Mesendoderm (in vitro differentiated cells): Measurements from ENCODE around the gene FRRS1.

Experiments
- DNase-seq: peaks from one replicate; pipeline ENCODE4 v3.0.0; 2013
- H2AK5ac ChIP-seq: 2 replicates; pipeline ENCODE4 v1.6.1; 2013; ENCODE audit warnings: low read length, inconsistent platforms
- H2BK120ac ChIP-seq: 2 replicates; pipeline ENCODE4 v1.6.1; 2013; ENCODE audit warnings: low read depth, mild to moderate bottlenecking, low read length, moderate library complexity, mixed read lengths
- H2BK15ac ChIP-seq: replicated peaks from 2 replicates; pipeline ENCODE4 v1.6.1; 2013; ENCODE audit warnings: low read depth, mild to moderate bottlenecking, moderate library complexity
- H2BK5ac ChIP-seq: 2 replicates; pipeline ENCODE4 v1.6.1; 2013; ENCODE audit warnings: low read length, inconsistent platforms
- H3K18ac ChIP-seq: 2 replicates; pipeline ENCODE4 v1.6.1; 2013; ENCODE audit warnings: mild to moderate bottlenecking, low read length, mixed read lengths
- H3K23ac ChIP-seq: one replicate; pipeline ENCODE4 v1.6.1; 2013; ENCODE audit warnings: low read length
- H3K27ac ChIP-seq: 2 replicates; pipeline ENCODE4 v1.5.1; 2013; ENCODE audit warnings: low read depth, mild to moderate bottlenecking, inconsistent platforms, low read length, moderate library complexity
- H3K27me3 ChIP-seq: 2 replicates; pipeline ENCODE4 v1.6.1; 2013; ENCODE audit warnings: low read length, control low read depth, mild to moderate bottlenecking, inconsistent platforms; ENCODE audit not compliant: insufficient read depth, poor library complexity
- H3K36me3 ChIP-seq: 2 replicates; pipeline ENCODE4 v1.6.1; 2013; ENCODE audit warnings: low read length, inconsistent platforms; ENCODE audit not compliant: control insufficient read depth, insufficient read depth
- H3K4ac ChIP-seq: one replicate; pipeline ENCODE4 v1.6.1; 2013; ENCODE audit warnings: low read depth, mild to moderate bottlenecking, low read length, moderate library complexity
- H3K4me1 ChIP-seq: 2 replicates; pipeline ENCODE4 v1.6.1; 2013; ENCODE audit warnings: low read depth, low read length, inconsistent platforms; ENCODE audit not compliant: control insufficient read depth
- H3K4me2 ChIP-seq: 2 replicates; pipeline ENCODE4 v1.6.1; 2013; ENCODE audit warnings: low read length
- H3K4me3 ChIP-seq: 2 replicates; pipeline ENCODE4 v1.5.1; 2013; ENCODE audit warnings: mild to moderate bottlenecking, low read length
- H3K56ac ChIP-seq: one replicate; pipeline ENCODE4 v1.6.1; 2013; ENCODE audit warnings: low read length
- H3K79me1 ChIP-seq: 2 replicates; pipeline ENCODE4 v1.6.1; 2013; ENCODE audit warnings: low read length, inconsistent platforms
- H3K79me2 ChIP-seq: 2 replicates; pipeline ENCODE4 v1.6.1; 2013; ENCODE audit warnings: mild to moderate bottlenecking, low read length; ENCODE audit not compliant: control insufficient read depth, insufficient read depth
- H3K9ac ChIP-seq: 2 replicates; pipeline ENCODE4 v1.6.1; 2013; ENCODE audit warnings: low read length, inconsistent platforms
- H4K5ac ChIP-seq: one replicate; pipeline ENCODE4 v1.6.1; 2013; ENCODE audit warnings: low read length
- H4K8ac ChIP-seq: one replicate; pipeline ENCODE4 v1.6.1; 2013; ENCODE audit warnings: low read depth, mild to moderate bottlenecking, control low read depth, low read length, moderate library complexity
- WGBS: extraction: QIAGEN DNeasy Blood & Tissue Kit; methylation state at CpG from one replicate; pipeline ENCODE4 v1.1.7; 2013; ENCODE audit warnings: low lambda C conversion rate, missing lambda C conversion rate; ENCODE audit not compliant: insufficient coverage; ENCODE audit errors: extremely low coverage; 5-methylcytosine and 5-hydroxymethylcytosine counted together

FRRS1 gene

DNA sequence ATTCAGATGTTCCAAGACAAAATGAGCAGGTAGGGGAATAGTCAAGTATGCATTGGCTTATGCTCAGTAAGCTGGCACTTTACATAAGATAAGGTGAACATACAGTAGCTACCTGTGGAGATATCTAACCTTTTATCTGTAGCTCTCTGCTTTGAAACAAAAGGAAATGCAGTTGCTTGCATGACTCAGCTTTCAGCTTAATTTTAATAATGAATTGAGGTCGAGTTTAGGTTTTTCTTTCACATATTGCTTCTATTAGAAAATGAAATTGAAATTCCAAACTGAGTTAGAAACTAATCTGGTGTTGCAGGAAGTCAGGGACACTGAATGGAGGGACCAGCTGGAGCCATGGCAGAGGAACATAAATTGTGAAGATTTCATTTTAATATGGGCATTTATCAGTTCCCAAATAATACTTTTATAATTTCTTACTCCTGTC is 8.3 kb downstream of the FRRS1 start:
- H3K4ac ChIP-seq = no peak overlapping the region
- no peak overlapping the region for H3K56ac ChIP-seq
- no CpG with 5 or more reads among the region's 1 CpG for WGBS

DNA sequence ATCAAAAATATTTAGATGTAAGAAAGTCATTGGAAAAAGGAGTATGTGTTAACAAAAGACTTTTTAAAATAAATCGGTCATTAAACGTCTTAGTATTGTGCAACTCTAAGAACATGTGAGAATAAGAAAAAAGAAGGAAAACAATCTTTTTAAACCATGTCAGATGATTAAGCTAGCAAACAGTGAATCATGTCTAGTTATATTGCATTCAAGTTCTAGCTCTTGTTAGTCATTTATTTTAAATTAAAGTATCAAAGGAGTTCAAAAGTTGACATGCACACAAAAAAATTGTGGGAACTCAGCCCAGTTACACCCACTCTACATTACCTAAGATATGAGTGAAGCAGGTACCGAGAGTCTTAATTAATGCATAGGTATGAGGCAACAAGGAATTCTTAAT is 9.8 kb downstream of the FRRS1 start:
- no peaks in the 10 kb centered on the region for H3K36me3 ChIP-seq
- H2BK15ac ChIP-seq = no peak overlapping the region
- H3K4me3 ChIP-seq = no peak overlapping the region
- H2AK5ac ChIP-seq = no peak overlapping the region
- peaks cover 3% of the 10 kb centered on the region for H3K79me2 ChIP-seq
- H3K4me1 ChIP-seq = no peaks in the 10 kb centered on the region
- H4K8ac ChIP-seq = no peak overlapping the region
- H3K27ac ChIP-seq = no peak overlapping the region
- WGBS = no CpG with 5 or more reads among the region's 3 CpGs
- no peak overlapping the region for H3K23ac ChIP-seq
- H2BK5ac ChIP-seq = no peak overlapping the region
- H3K9ac ChIP-seq = no peak overlapping the region
- no peak overlapping the region for H3K4ac ChIP-seq
- peaks cover 1% of the 10 kb centered on the region for H3K79me1 ChIP-seq
- no peak overlapping the region for H3K56ac ChIP-seq
- no peak overlapping the region for H3K4me2 ChIP-seq
- no peak for DNase-seq
- H2BK120ac ChIP-seq = no peak overlapping the region
- no peak overlapping the region for H4K5ac ChIP-seq
- no peak overlapping the region for H3K18ac ChIP-seq
- no peaks in the 10 kb centered on the region for H3K27me3 ChIP-seq

More for the DNA sequence above, 8.3 kb downstream of the FRRS1 start:
- H3K4me1 ChIP-seq = peaks cover 6% of the 10 kb centered on the region
- no peaks in the 10 kb centered on the region for H3K36me3 ChIP-seq
- H3K9ac ChIP-seq = no peak overlapping the region
- peaks cover 1% of the 10 kb centered on the region for H3K79me1 ChIP-seq
- H4K5ac ChIP-seq = no peak overlapping the region
- no peak overlapping the region for H2AK5ac ChIP-seq
- H2BK120ac ChIP-seq = no peak overlapping the region
- no peaks in the 10 kb centered on the region for H3K27me3 ChIP-seq
- H3K79me2 ChIP-seq = peaks cover 3% of the 10 kb centered on the region
- H3K4me2 ChIP-seq = no peak overlapping the region
- H3K23ac ChIP-seq = no peak overlapping the region
- peak; percentile 90 for DNase-seq
- no peak overlapping the region for H3K27ac ChIP-seq
- no peak overlapping the region for H3K4me3 ChIP-seq
- H3K18ac ChIP-seq = no peak overlapping the region
- H2BK15ac ChIP-seq = no peak overlapping the region
- no peak overlapping the region for H4K8ac ChIP-seq
- H2BK5ac ChIP-seq = no peak overlapping the region

DNA sequence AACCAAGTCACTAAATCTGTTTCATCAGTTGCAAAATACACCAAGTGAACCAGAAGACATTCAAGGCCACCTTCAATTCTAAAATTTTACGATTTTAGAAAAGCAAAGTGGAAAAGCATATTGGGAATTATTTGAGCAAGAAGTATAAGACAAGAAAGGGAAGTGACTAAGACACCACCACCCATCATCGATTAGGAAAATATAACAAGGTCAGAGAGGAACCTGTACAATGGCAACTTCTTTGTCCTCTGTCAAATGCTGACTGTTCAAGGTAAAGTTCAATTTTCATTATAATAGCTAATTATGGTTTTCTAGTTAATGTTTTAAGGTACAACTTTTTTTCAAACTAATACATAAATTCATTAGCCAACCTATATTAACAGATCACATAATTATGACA is 10.8 kb downstream of the FRRS1 start:
- Histone ChIP-seq H3K4ac (no peak overlapping the region), H3K9ac (no peak overlapping the region), H2BK15ac (no peak overlapping the region), H3K4me1 (no peaks in the 10 kb centered on the region), H3K56ac (no peak overlapping the region), H3K23ac (no peak overlapping the region), H3K79me1 (peaks cover 1% of the 10 kb centered on the region), H3K4me3 (no peak overlapping the region), H4K8ac (no peak overlapping the region), H3K27me3 (no peaks in the 10 kb centered on the region), H3K4me2 (no peak overlapping the region), H4K5ac (no peak overlapping the region), H3K18ac (no peak overlapping the region), H3K27ac (no peak overlapping the region), H2BK120ac (no peak overlapping the region), H3K36me3 (no peaks in the 10 kb centered on the region), H2AK5ac (no peak overlapping the region), H3K79me2 (peaks cover 3% of the 10 kb centered on the region), H2BK5ac (no peak overlapping the region)
- no CpG with 5 or more reads among the region's 2 CpGs for WGBS
- no peak for DNase-seq

DNA sequence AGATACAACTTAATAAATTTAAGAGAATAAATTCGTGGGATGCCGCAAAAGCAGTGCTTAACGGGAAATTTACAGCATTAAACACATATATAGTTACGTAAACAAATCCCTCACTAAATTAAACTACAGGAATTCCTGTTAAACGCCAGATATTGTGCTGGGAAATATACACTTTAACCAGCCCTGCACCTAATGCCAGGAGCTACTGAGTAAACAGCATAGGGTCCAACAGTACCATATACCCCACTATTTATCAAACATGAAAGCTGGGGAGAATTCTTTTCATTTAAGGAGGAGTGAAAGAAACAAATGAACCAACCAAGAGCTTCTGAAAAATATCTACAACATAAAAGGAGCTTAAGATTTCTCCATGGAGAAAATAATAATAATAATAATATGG is 11.7 kb downstream of the FRRS1 start:
- Histone ChIP-seq H2AK5ac (no peak overlapping the region), H3K4me3 (no peak overlapping the region), H2BK5ac (no peak overlapping the region), H2BK120ac (no peak overlapping the region), H4K8ac (no peak overlapping the region), H3K79me2 (peaks cover 3% of the 10 kb centered on the region), H3K4ac (no peak overlapping the region), H3K18ac (no peak overlapping the region), H4K5ac (no peak overlapping the region), H3K27me3 (no peaks in the 10 kb centered on the region), H3K36me3 (no peaks in the 10 kb centered on the region), H3K23ac (no peak overlapping the region), H3K79me1 (peaks cover 3% of the 10 kb centered on the region), H3K4me1 (no peaks in the 10 kb centered on the region), H3K4me2 (no peak overlapping the region), H3K56ac (no peak overlapping the region), H2BK15ac (peak overlapping the region; percentile 19), H3K27ac (no peak overlapping the region), H3K9ac (no peak overlapping the region)
- no peak for DNase-seq
- WGBS = no CpG with 5 or more reads among the region's 5 CpGs

DNA sequence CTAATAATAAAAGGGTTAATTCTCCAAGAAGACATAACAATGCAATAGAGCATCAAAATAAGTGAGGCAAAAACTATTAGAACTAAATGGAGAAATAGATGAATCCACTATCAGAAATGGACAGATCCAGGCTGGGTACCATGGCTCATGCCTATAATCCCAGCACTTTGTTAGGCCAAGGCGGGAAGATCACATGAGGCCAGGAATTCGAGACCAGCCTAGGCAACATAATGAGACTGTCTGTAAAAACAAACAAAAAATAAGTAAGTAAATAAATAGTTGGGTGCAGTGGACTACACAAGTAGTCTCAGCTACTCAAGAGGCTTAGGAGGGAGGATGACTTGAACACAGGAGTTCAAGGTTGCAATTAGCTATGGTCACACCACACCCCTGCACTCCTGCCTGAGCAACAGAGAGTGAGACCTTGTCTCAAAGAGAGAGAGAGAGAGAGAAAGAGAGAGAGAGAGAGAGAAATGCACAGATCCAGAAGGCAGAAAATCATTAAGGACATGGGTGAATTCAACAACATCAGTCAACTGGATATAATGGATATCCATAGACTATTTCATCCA is 12.3 kb downstream of the FRRS1 start:
- Histone ChIP-seq H3K56ac (no peak overlapping the region), H3K18ac (no peak overlapping the region), H3K36me3 (no peaks in the 10 kb centered on the region), H2AK5ac (no peak overlapping the region), H2BK15ac (no peak overlapping the region), H4K5ac (no peak overlapping the region), H3K9ac (no peak overlapping the region), H3K4ac (no peak overlapping the region), H3K4me2 (no peak overlapping the region), H3K79me2 (peaks cover 3% of the 10 kb centered on the region), H2BK120ac (no peak overlapping the region), H3K4me1 (no peaks in the 10 kb centered on the region), H3K4me3 (no peak overlapping the region), H3K23ac (no peak overlapping the region), H3K79me1 (peaks cover 3% of the 10 kb centered on the region), H3K27ac (no peak overlapping the region), H4K8ac (no peak overlapping the region), H3K27me3 (no peaks in the 10 kb centered on the region), H2BK5ac (no peak overlapping the region)
- no CpG with 5 or more reads among the region's 2 CpGs for WGBS
- no peak for DNase-seq

DNA sequence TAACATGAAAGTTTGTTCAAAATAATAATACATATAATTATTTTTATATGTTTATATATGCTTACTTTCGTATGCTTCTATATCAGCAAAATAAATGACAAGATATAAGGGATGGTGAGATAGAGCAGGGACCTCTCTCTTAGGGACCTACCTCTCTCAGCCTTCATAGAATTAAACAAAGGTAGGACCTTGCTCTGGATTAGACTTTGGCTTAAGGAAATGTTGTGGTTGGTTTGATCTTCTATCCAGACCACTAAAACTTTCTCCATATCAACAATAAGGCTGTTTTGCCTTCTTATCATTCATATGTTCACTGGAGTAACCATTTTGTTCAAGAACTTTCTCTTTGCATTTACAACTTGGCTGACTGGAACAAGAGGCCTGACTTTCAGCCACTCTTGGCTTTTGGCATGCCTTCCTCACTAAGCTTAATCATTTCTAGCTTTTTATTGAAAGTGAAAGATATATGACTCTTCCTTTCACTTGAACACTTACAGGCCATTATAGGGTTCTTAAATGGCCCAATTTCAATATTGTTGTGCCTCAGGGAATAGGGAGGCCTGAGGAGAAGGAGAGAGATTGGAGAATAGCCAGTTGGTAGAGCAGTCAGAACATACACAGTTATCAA is 14.4 kb downstream of the FRRS1 start:
- H3K9ac ChIP-seq = no peak overlapping the region
- no peaks in the 10 kb centered on the region for H3K36me3 ChIP-seq
- H2BK5ac ChIP-seq = no peak overlapping the region
- H3K23ac ChIP-seq = no peak overlapping the region
- no peak for DNase-seq
- no peak overlapping the region for H3K4me2 ChIP-seq
- H3K4me1 ChIP-seq = no peaks in the 10 kb centered on the region
- H3K56ac ChIP-seq = no peak overlapping the region
- H3K27ac ChIP-seq = no peak overlapping the region
- H4K5ac ChIP-seq = no peak overlapping the region
- no peak overlapping the region for H3K4ac ChIP-seq
- H2AK5ac ChIP-seq = no peak overlapping the region
- peaks cover 3% of the 10 kb centered on the region for H3K79me1 ChIP-seq
- H4K8ac ChIP-seq = no peak overlapping the region
- H3K18ac ChIP-seq = no peak overlapping the region
- no peaks in the 10 kb centered on the region for H3K27me3 ChIP-seq
- H3K79me2 ChIP-seq = peaks cover 3% of the 10 kb centered on the region
- no peak overlapping the region for H2BK15ac ChIP-seq
- no peak overlapping the region for H3K4me3 ChIP-seq
- no CpG with 5 or more reads among the region's 1 CpG for WGBS
- no peak overlapping the region for H2BK120ac ChIP-seq
